MM.1S (cell line): Measurements from ENCODE around the gene CTNNA3.

Source experiments
- DNase-seq: peaks from one replicate; pipeline ENCODE4 v3.0.0-alpha.2; 2015
- H2AFZ ChIP-seq: fragments of 300-600 bp; sonication (generic); 2 replicates; pipeline ENCODE4 v1.6.0; 2016; ENCODE audit warnings: antibody characterized with exemption, low read length
- H3F3A ChIP-seq: fragments of 300-600 bp; sonication (generic); 2 replicates; pipeline ENCODE4 v1.6.1; 2016; ENCODE audit warnings: mild to moderate bottlenecking, antibody characterized with exemption, low read length, moderate library complexity, mixed read lengths; ENCODE audit not compliant: insufficient read depth
- H3K27ac ChIP-seq: fragments of 300-600 bp; sonication (generic); 2 replicates; pipeline ENCODE4 v1.5.1; 2016; ENCODE audit warnings: mild to moderate bottlenecking, low read length
- H3K27me3 ChIP-seq: fragments of 300-600 bp; sonication (generic); replicated peaks from 2 replicates; pipeline ENCODE4 v1.6.0; 2016; ENCODE audit warnings: low read length; ENCODE audit not compliant: insufficient read depth
- H3K36me3 ChIP-seq: fragments of 300-600 bp; sonication (generic); replicated peaks from 2 replicates; pipeline ENCODE4 v1.6.1; 2016; ENCODE audit warnings: mild to moderate bottlenecking, low read length, mixed read lengths; ENCODE audit not compliant: insufficient read depth
- H3K4me1 ChIP-seq: fragments of 300-600 bp; sonication (generic); 2 replicates; pipeline ENCODE4 v1.6.1; 2016; ENCODE audit warnings: low read length, mixed read lengths
- H3K4me2 ChIP-seq: fragments of 300-600 bp; sonication (generic); 2 replicates; pipeline ENCODE4 v1.6.0; 2016; ENCODE audit warnings: low read depth, low read length
- H3K4me3 ChIP-seq: fragments of 300-600 bp; sonication (generic); 2 replicates; pipeline ENCODE4 v1.5.1; 2016; ENCODE audit warnings: low read length, mixed read lengths
- H3K79me2 ChIP-seq: fragments of 300-600 bp; sonication (generic); 2 replicates; pipeline ENCODE4 v1.6.1; 2016; ENCODE audit warnings: mixed run types, low read length, mixed read lengths
- H3K9ac ChIP-seq: fragments of 300-600 bp; sonication (generic); 2 replicates; pipeline ENCODE4 v1.6.1; 2016; ENCODE audit warnings: low read length, mixed read lengths
- H3K9me2 ChIP-seq: fragments of 300-600 bp; sonication (generic); replicated peaks from 2 replicates; pipeline ENCODE4 v1.6.1; 2016; ENCODE audit warnings: mild to moderate bottlenecking, low read length, mixed read lengths; ENCODE audit not compliant: insufficient read depth
- H3K9me3 ChIP-seq: fragments of 300-600 bp; sonication (generic); replicated peaks from 2 replicates; pipeline ENCODE4 v1.6.1; 2016; ENCODE audit warnings: mild to moderate bottlenecking, low read length, mixed read lengths; ENCODE audit not compliant: insufficient read depth
- H4K20me1 ChIP-seq: fragments of 300-600 bp; sonication (generic); 2 replicates; pipeline ENCODE4 v1.6.1; 2016; ENCODE audit warnings: mild to moderate bottlenecking, low read length, moderate library complexity, mixed read lengths; ENCODE audit not compliant: insufficient read depth
- CTCF ChIP-seq: fragments of 300-600 bp; sonication (generic); IDR thresholded peaks from 2 replicates; pipeline ENCODE4 v1.5.1; 2016; ENCODE audit warnings: antibody characterized with exemption, low read length, mixed read lengths
- EZH2 ChIP-seq: fragments of 300-600 bp; sonication (generic); optimal IDR thresholded peaks from 2 replicates; pipeline ENCODE3; 2017; ENCODE audit warnings: low read depth, mild to moderate bottlenecking, antibody characterized with exemption, low read length, mixed read lengths
- EZH2phosphoT487 ChIP-seq: fragments of 300-600 bp; sonication (generic); IDR thresholded peaks from 2 replicates; pipeline ENCODE4 v1.6.1; 2018; ENCODE audit warnings: antibody characterized with exemption, low read length

CTNNA3 gene

DNA sequence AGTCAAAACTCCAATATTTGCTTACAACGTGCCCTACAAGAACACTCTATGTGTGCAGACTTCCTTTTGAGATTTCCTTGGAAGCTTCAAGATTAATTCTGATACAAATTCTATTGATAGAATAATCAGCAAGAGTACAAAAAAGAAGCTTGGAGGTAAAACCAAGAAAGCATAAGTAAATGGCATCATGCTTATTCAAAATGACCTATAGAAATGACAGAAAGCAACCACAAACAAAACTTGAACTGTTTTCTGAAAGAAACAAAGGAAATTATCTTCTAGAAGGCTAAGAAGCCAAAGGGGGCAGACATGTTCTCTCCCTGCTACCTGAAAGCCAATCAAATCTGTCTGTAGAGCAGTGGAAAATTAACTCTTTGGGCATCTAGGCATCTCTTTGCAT is 73.0 kb downstream of the CTNNA3 start:
- Histone ChIP-seq H3K9me2 (no peaks in the 10 kb centered on the region), H3F3A (peaks cover 7% of the 10 kb centered on the region; the same call in 1 of the 2 replicates), H3K79me2 (no peaks in the 10 kb centered on the region), H2AFZ (no peak overlapping the region), H3K36me3 (no peaks in the 10 kb centered on the region), H3K4me3 (no peak overlapping the region), H3K9me3 (no peaks in the 10 kb centered on the region), H4K20me1 (no peaks in the 10 kb centered on the region), H3K4me2 (no peak overlapping the region), H3K4me1 (peaks cover 6% of the 10 kb centered on the region; the same call in 1 of the 2 replicates), H3K27me3 (no peaks in the 10 kb centered on the region), H3K27ac (no peak overlapping the region), H3K9ac (no peak overlapping the region)
- no peak for TF ChIP-seq EZH2
- no peak for TF ChIP-seq CTCF
- TF ChIP-seq EZH2phosphoT487 = no peak
- no peak for DNase-seq

DNA sequence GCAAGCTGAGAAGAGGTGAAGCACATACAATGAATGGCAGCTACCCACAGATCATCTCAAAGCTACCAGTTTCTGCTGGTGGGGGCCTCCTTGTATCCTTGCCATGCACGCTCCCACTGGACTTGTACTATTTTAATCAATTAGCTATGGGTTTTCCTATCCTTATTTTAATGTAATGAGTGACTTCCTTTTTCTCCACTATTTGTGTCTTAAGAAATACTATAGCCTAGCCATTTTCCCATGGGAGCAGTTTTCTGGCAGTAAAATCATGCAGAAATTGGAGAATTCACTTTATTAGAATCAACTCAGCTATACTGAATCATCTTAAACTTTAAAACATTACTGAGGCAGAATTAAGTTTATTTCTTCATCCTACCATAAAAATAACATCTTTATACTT is 73.5 kb downstream of the CTNNA3 start:
- no peak overlapping the region for H3K9ac ChIP-seq
- no peaks in the 10 kb centered on the region for H3K27me3 ChIP-seq
- H3K79me2 ChIP-seq = no peaks in the 10 kb centered on the region
- 0 out of 2 replicates have a peak overlapping the region, but pooled peaks have one; percentile 22 for H2AFZ ChIP-seq
- no peak for DNase-seq
- H4K20me1 ChIP-seq = no peaks in the 10 kb centered on the region
- no peak for TF ChIP-seq EZH2
- TF ChIP-seq CTCF = no peak
- no peak for TF ChIP-seq EZH2phosphoT487
- H3F3A ChIP-seq = peaks cover 7% of the 10 kb centered on the region; the same call in 1 of the 2 replicates
- no peaks in the 10 kb centered on the region for H3K9me3 ChIP-seq
- H3K4me3 ChIP-seq = no peak overlapping the region
- H3K4me2 ChIP-seq = peak overlapping the region; percentile 26; the same call in 1 of the 2 replicates
- H3K4me1 ChIP-seq = peaks cover 6% of the 10 kb centered on the region; the same call in 1 of the 2 replicates
- peak overlapping the region; percentile 9; the same call in 1 of the 2 replicates for H3K27ac ChIP-seq
- no peaks in the 10 kb centered on the region for H3K9me2 ChIP-seq
- no peaks in the 10 kb centered on the region for H3K36me3 ChIP-seq

GRCh38 chr10:67621834-67622233 is 74.2 kb downstream of the CTNNA3 start:
- Histone ChIP-seq H3K27ac (peak overlapping the region; percentile 9; the same call in 1 of the 2 replicates), H4K20me1 (no peaks in the 10 kb centered on the region), H3K4me2 (peak overlapping the region; percentile 26; the same call in 1 of the 2 replicates), H3F3A (peaks cover 7% of the 10 kb centered on the region; the same call in 1 of the 2 replicates), H3K27me3 (no peaks in the 10 kb centered on the region), H3K4me1 (peaks cover 6% of the 10 kb centered on the region; the same call in 1 of the 2 replicates), H3K79me2 (no peaks in the 10 kb centered on the region), H3K9ac (no peak overlapping the region), H2AFZ (peak overlapping the region; percentile 22; the same call in 1 of the 2 replicates), H3K36me3 (no peaks in the 10 kb centered on the region), H3K9me2 (no peaks in the 10 kb centered on the region), H3K9me3 (no peaks in the 10 kb centered on the region), H3K4me3 (peak overlapping the region; percentile 18; the same call in 1 of the 2 replicates)
- TF ChIP-seq CTCF = no peak
- no peak for TF ChIP-seq EZH2
- no peak for TF ChIP-seq EZH2phosphoT487
- peak; percentile 67 for DNase-seq
